ENCODE results near the gene SH3PXD2A.

Gene SH3PXD2A

GRCh38 chr10:103595933-103596726, 259.2 kb downstream of the SH3PXD2A start:
- DNase-seq: no peak

- no peak for DNase-seq
Observed at GRCh38 chr10:103593022-103593570, 262.3 kb downstream of the SH3PXD2A start.

DNA sequence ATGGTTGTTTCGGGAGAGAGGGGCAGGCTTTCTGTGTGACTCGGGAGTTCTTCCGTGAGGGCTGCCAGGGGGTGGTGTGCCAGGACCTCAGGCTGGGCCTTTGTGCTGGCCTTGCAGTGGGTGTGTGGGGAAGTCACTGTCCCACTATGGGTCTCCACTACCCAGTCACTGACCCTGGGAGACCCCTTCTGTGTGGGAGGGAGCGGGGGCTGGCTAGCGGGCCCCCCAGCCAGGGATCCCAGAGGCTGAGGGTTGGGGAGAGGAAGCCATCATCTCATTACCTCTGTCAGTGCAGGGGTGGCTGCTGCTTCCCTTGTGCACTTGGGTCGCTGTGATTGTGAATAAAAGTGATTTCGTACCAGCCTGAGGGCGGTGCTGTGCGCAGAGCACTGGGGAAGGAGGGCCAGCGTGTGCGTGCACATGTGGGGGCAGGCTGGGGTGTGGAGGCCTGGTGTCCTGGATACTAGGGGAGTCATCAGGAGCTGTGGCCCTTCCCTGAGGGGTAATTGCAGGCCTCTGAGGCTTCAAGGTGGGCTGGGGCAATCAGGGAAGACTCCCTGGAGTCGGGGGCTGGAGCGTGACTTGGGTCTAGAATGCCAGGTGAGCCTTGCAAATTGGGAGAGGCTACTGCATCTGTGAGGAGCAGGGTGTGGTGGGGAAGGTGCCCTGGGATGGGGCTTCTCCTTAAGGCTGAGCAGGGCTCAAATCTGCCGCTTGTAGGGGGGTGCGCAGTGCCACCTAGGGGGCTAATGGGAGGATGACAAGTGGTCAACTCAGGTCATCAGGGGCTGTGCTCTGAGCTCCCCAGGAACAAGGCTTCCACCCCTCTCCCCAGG, 263.0 kb downstream of the SH3PXD2A start:
- peak; percentile 12 for DNase-seq

DNA sequence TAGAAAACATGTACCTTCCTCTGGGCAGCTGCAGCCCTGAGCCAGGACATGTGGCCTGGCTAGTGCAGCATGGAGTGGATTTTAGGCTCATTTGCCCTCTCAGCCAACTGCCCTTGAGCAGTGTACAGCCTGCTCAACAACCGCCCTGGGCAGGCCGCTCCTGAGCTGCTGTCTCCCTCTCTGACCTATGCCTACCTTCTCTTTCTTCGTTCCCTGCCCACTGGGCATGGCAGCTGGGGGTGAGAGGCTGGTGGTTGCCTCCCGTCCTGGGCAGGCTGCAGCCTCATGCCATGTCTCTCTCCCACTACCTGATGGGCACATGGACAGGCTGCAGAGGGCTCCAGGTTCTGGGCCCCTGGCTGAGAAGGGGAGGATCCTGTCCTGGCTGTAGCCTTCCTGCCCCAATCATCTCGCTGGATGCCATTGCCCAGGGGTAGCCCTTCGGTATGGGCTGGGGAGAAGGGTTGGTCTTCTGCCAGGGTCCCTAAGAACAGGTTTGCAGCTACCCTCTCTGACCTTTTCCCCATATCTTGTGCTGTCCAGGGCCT, 264.6 kb downstream of the SH3PXD2A start:
- no peak for DNase-seq

DNA sequence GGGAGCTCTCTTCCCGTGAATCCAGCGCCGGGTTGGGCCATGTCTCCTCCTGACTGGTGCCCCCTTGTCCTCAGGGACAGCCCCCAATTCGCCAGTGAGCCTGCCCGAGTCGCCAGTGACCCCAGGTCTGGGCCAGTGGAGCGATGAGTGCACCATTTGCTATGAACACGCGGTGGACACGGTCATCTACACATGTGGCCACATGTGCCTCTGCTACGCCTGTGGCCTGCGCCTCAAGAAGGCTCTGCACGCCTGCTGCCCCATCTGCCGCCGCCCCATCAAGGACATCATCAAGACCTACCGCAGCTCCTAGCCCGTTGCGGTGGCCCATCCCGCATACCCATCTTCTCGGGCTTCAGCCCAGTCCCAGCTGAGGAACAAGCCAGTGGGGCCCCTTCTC, 265.3 kb downstream of the SH3PXD2A start:
- DNase-seq: no peak

GRCh38 chr10:103589074-103589630, 266.2 kb downstream of the SH3PXD2A start:
- no peak for DNase-seq

DNA sequence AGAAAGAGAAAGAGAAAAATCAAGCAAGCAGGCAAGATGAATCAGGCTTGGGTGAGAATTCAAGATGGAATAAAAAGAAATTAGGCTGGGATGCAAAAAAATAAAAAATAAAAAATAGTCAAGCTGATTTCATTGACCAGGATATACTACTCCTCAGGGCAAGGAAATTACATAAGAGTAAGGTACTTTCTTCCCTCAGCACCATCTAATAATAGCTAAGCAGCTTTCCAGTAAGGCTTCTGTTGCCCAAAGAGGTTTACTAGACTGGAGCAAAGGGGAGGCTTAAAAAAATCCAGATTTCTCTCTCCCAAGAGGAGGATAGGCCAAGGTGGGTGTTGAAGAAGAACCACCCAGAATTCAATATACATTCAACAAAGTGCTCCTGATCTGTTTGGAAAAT, 268.3 kb downstream of the SH3PXD2A start:
- DNase-seq: no peak

- no peak for DNase-seq
Observed at GRCh38 chr10:103585011-103585405, 270.4 kb downstream of the SH3PXD2A start.

- DNase-seq: peak; percentile 11
Observed at GRCh38 chr10:103584216-103585010, 271.0 kb downstream of the SH3PXD2A start.

- DNase-seq: no peak
Observed at GRCh38 chr10:103583871-103584215, 271.5 kb downstream of the SH3PXD2A start.

GRCh38 chr10:103582331-103583123, 272.8 kb downstream of the SH3PXD2A start:
- no peak for DNase-seq

DNA sequence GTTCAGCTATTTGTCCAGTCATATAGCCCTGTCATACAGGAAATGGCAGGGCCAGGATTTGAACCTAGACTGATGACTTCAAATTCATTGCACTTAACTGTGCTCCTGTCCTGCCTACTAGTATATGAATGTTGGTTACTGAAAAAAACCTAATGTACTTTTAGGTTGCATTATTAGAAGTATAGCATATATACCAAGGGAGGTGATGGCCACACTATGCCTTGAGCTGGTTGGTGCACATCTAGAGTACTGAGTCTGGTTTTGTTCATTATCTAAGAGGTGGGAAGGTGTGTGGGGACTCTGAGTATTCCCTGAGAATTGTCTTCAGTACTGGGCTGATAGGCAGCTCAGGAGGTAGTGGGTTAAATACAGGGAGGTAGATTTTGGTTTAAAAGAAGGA, 273.9 kb downstream of the SH3PXD2A start:
- DNase-seq: no peak

GRCh38 chr10:103580430-103580829, 274.9 kb downstream of the SH3PXD2A start:
- DNase-seq: no peak

DNA sequence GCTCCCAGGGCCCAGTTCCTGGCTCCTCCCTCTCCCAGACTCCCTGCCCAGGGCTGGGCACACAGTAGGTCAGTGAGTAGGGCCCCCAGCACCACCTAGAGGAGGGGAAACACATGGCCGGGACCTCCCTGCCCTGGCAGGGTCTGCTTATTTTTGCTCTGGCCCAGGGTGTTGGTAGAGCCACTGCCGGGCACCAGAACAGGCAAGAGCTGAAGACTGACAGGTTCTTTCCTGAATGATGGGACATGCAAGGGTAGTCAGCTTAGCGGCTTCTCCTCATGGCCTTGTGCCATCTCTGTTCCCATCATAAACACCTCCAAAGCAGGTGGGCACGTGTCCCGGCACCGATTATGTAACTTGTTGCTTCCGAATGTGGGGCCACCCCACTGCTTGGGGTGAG, 275.4 kb downstream of the SH3PXD2A start:
- DNase-seq: no peak

DNA sequence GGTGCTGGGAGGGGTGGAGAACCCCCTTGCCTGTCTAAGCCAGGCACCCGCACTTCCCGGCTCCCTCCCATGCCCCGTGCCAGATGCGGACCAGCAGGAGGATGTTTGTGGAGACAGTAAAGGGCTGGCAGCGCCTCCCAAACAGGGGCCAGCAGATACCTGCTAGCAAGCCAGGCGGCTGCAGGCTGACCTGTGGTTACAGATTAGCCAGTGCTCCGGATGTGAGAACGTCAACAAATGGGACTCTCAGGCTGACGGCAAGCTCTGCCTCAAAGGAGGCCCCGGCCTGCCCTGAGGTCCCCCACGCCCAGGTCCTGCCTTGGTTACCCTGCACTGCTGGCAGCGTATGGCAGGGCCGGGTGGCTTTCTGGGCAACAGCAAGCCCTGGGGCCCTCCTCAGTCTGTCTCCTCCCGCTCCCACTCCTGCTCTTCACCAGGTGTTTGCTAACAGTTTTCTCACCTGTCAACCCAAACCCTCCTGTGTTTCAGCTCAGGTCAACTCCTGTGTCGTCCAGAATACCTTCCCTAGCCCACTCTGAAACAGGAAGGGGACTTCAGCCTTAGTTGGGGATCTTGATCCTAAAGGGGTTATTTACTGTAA, 276.5 kb downstream of the SH3PXD2A start:
- no peak for DNase-seq

GRCh38 chr10:103576862-103577261, 278.5 kb downstream of the SH3PXD2A start:
- DNase-seq: no peak

- no peak for DNase-seq
Observed at GRCh38 chr10:103576076-103576471, 279.3 kb downstream of the SH3PXD2A start.

- DNase-seq: no peak
Observed at GRCh38 chr10:103575416-103576075, 279.8 kb downstream of the SH3PXD2A start.

DNA sequence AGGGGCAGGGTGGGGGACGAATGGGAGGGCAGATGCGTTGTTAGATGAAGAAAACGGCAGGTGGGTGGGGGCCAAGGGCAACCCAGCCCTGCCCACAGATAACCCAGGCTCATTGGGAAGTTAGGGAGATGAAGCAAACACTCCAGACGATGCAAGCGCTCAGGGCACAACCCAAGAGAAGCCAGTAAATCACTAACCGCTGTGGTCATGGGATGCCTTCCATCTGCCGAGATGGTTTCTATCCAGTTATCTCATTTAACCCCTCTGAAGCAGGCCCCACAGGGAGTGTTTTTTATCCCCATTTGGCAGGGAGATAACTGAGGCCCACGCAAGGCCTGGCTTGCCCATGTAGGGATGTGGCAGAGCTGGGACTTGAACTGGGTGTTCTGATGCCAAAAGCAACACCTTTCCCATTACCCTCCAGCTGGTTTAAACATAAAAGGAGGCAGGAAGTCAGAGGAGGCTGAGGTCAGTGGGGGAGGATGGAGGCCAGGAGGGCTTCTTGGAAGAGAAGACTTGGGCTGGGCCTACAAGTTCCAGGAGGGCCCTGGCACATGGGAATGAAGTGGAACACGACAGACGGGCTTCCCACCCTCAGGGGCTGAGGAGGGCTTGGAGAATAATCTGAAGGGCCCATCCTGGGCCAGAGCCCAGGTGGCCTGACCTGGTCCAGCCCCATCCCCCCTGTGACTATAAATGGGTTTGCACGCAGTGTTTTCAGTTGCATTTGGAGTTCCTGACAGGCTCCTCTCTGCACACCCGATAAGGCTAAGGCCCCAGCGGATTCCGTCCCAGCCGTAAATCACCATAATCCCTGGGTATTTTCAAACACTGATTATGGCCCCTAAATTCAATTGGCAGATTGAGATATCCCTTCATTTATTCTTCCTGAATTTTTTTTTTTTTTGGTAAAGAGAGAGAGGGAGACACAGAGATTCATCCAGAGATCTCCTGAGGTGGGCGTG, 281.0 kb downstream of the SH3PXD2A start:
- no peak for DNase-seq

- no peak for DNase-seq
Observed at GRCh38 chr10:103573205-103573487, 282.2 kb downstream of the SH3PXD2A start.

All from MV-4-11 (cell line).